Activated CD4-positive, alpha-beta T cell treated with anti-CD3 and anti-CD28 coated beads, Interleukin-2, amount 50 U/mL, for 24 hours (primary cell): Measurements from ENCODE around the gene C19orf38.
"Not testable (repeated sequence)": the region's sequence is repeated elsewhere in the genome, so short reads cannot be mapped to it uniquely, and the experiment has no call there.

Source experiments
- DNase-seq, 2 donors: peaks; one replicate each; pipeline ENCODE4 v3.0.0-alpha.2; 2020; ENCODE audit warnings: low read depth in 1 of 2, low spot score in 1 of 2

The C19orf38 gene

GRCh38 chr19:10872546-10873107, 24.4 kb downstream of the C19orf38 start:
- DNase-seq, result no peak

- DNase-seq, result no peak
Measured at GRCh38 chr19:10874024-10874423, 25.8 kb downstream of the C19orf38 start.

- no peak for DNase-seq
Measured at GRCh38 chr19:10876459-10877240, 28.4 kb downstream of the C19orf38 start.

GRCh38 chr19:10877608-10878007, 29.4 kb downstream of the C19orf38 start:
- DNase-seq, result not testable (repeated sequence)

GRCh38 chr19:10878253-10878652, 30.0 kb downstream of the C19orf38 start:
- DNase-seq, result no peak

- DNase-seq, result no peak
Measured at GRCh38 chr19:10881403-10882107, 33.3 kb downstream of the C19orf38 start.

- no peak for DNase-seq
Measured at GRCh38 chr19:10882108-10882457, 33.9 kb downstream of the C19orf38 start.

GRCh38 chr19:10884274-10884673, 36.1 kb downstream of the C19orf38 start:
- DNase-seq, result no peak

GRCh38 chr19:10885201-10886169, 37.3 kb downstream of the C19orf38 start:
- no peak for DNase-seq

GRCh38 chr19:10887616-10888367, 39.6 kb downstream of the C19orf38 start:
- no peak for DNase-seq

GRCh38 chr19:10888421-10888866, 40.2 kb downstream of the C19orf38 start:
- no peak for DNase-seq

- DNase-seq, result no peak
Measured at GRCh38 chr19:10889880-10890279, 41.7 kb downstream of the C19orf38 start.

GRCh38 chr19:10891405-10892086, 43.3 kb downstream of the C19orf38 start:
- no peak for DNase-seq

- DNase-seq, result no peak
Measured at GRCh38 chr19:10892256-10892655, 44.0 kb downstream of the C19orf38 start.

GRCh38 chr19:10894911-10895213, 46.6 kb downstream of the C19orf38 start:
- no peak for DNase-seq

- no peak for DNase-seq
Measured at GRCh38 chr19:10895363-10895762, 47.1 kb downstream of the C19orf38 start.

GRCh38 chr19:10895920-10896319, 47.7 kb downstream of the C19orf38 start:
- DNase-seq, result no peak

- no peak for DNase-seq
Measured at GRCh38 chr19:10896851-10897526, 48.8 kb downstream of the C19orf38 start.

- no peak for DNase-seq
Measured at GRCh38 chr19:10898633-10899032, 50.4 kb downstream of the C19orf38 start.
